Keratinocyte (primary cell): Measurements from ENCODE around the gene FBXO44. TPM values are rescaled to one million over a fixed set of nuclear protein-coding genes. Genes with fewer than 3 reads are reported as not detected.

Experiments used
- DNase-seq: peaks from one replicate; pipeline ENCODE4 v3.0.0-alpha.2; 2011; ENCODE audit warnings: low read depth, missing footprints, low spot score
- FAIRE-seq: peaks from 2 replicates; lab custom pipeline; 2011; peaks lifted over from hg19 to GRCh38; lab: Jason Lieb, UNC
- H2AFZ ChIP-seq: 2 replicates; pipeline ENCODE4 v1.6.0; 2012; ENCODE audit warnings: low read length, control low read depth, inconsistent platforms; ENCODE audit not compliant: control insufficient read depth
- H3K27ac ChIP-seq: 2 replicates; pipeline ENCODE4 v1.5.1; 2011; ENCODE audit warnings: low read length; ENCODE audit not compliant: control insufficient read depth, insufficient read depth
- H3K27me3 ChIP-seq: 3 replicates; pipeline ENCODE4 v1.6.0; 2011; ENCODE audit warnings: low read length; ENCODE audit not compliant: control insufficient read depth, insufficient read depth; ENCODE audit errors: extremely low read depth
- H3K36me3 ChIP-seq, 2 experiments: 2 replicates in 1 of 2; 3 replicates in 1 of 2; pipeline ENCODE4 v1.5.1; 2011; ENCODE audit warnings: low read length in 2 of 2, mild to moderate bottlenecking in 1 of 2; ENCODE audit not compliant: control insufficient read depth in 2 of 2, insufficient read depth in 2 of 2; ENCODE audit errors: extremely low read depth in 1 of 2
- H3K4me1 ChIP-seq: 3 replicates; pipeline ENCODE4 v1.5.1; 2011; ENCODE audit warnings: low read length; ENCODE audit not compliant: control insufficient read depth, insufficient read depth; ENCODE audit errors: extremely low read depth
- H3K4me2 ChIP-seq: 3 replicates; pipeline ENCODE4 v1.6.0; 2011; ENCODE audit warnings: low read depth, low read length; ENCODE audit not compliant: control insufficient read depth, insufficient read depth; ENCODE audit errors: extremely low read depth
- H3K4me3 ChIP-seq, 3 experiments: fragments of 200-600 bp in 1 of 3; sonication (generic) in 1 of 3; 2 replicates in 2 of 3; 3 replicates in 1 of 3; pipeline ENCODE4 v1.5.1; 2011 to 2016; ENCODE audit warnings: low read length in 3 of 3, mild to moderate bottlenecking in 3 of 3, control low read depth in 2 of 3, inconsistent platforms in 1 of 3, low read depth in 1 of 3, mixed read lengths in 1 of 3, mixed run types in 1 of 3, moderate library complexity in 1 of 3; ENCODE audit not compliant: control insufficient read depth in 2 of 3, insufficient read depth in 2 of 3; ENCODE audit errors: extremely low read depth in 1 of 3
- H3K79me2 ChIP-seq: 2 replicates; pipeline ENCODE4 v1.6.0; 2012; ENCODE audit warnings: low read length; ENCODE audit not compliant: control insufficient read depth, insufficient read depth
- H3K9ac ChIP-seq: 3 replicates; pipeline ENCODE4 v1.6.0; 2011; ENCODE audit warnings: low read length; ENCODE audit not compliant: control insufficient read depth, insufficient read depth; ENCODE audit errors: extremely low read depth
- H3K9me1 ChIP-seq: 3 replicates; pipeline ENCODE4 v1.6.0; 2011; ENCODE audit warnings: low read length; ENCODE audit not compliant: control insufficient read depth, insufficient read depth; ENCODE audit errors: extremely low read depth
- H3K9me3 ChIP-seq: 2 replicates; pipeline ENCODE4 v1.5.1; 2012; ENCODE audit warnings: low read depth, low read length; ENCODE audit not compliant: control insufficient read depth
- H4K20me1 ChIP-seq: 3 replicates; pipeline ENCODE4 v1.6.0; 2011; ENCODE audit warnings: low read length; ENCODE audit not compliant: control insufficient read depth, insufficient read depth; ENCODE audit errors: extremely low read depth
- EZH2 ChIP-seq: IDR thresholded peaks from one replicate; pipeline ENCODE4 v1.6.1; 2012; ENCODE audit warnings: inconsistent platforms, mild to moderate bottlenecking, low read length, moderate library complexity
- dilution Hi-C: fragments of 300-500 bp; cut with MboI; formaldehyde crosslinking; loops from one replicate; pipeline ENCODE4 v1.7.0; 2020; ENCODE audit warnings: low sequenced_read_pairs; ENCODE audit not compliant: extremely low pct_ligation_motif_present
- polyA plus RNA-seq, 5 experiments: library from polyadenylated mRNA; depleted of rRNA in 3 of 5; stranded (reverse) in 3 of 5; stranded (forward) in 1 of 5; unstranded in 1 of 5; fragments of >200 nt; gene quantifications; 1 replicate in 1 of 5; 2 replicates in 3 of 5; 3 replicates in 1 of 5; pipeline versions ENCODE4 v1.2.1 to v1.2.3, GENCODE V29; 2011 to 2012; ENCODE audit warnings: missing spikeins in 2 of 5, low read depth in 1 of 5, low replicate concordance in 1 of 5
- TF ChIP-seq, protein P1 (sequence below), 3 experiments: IDR thresholded peaks in 1 of 3; conservative IDR thresholded peaks in 1 of 3; optimal IDR thresholded peaks in 1 of 3; 2 replicates in 2 of 3; 3 replicates in 1 of 3; pipeline versions ENCODE3 to v1.5.1; 2011; ENCODE audit warnings: low read length in 3 of 3, mild to moderate bottlenecking in 3 of 3, moderate library complexity in 2 of 3, control low read depth in 1 of 3, inconsistent platforms in 1 of 3; ENCODE audit not compliant: insufficient read depth in 2 of 3; ENCODE audit errors: extremely low read depth in 1 of 3

FBXO44 gene
- polyA plus RNA-seq, 1 donor (not counting 4 experiments of a cell fraction or from before 2014, with no cell fraction given), result 23.1 TPM

DNA sequence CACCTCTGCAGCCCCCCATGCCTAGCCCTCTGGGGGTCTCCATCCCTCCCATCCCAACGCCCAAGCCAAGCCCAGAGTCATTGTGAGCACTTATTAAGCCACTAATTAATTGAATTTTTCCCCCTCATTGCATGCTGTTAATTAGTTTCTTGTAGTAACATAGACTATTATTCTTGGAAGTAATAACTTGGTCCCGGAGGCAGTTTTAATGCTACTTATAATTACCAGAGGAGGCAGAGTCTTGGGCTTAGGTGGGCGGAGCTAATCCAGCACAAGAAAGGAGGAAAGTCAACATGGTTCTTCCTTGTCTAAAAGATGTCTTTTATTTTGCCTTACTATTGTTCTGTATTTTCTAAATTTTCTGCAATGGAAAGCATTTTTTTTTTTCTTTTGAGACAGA lies 28.1 kb upstream of the FBXO44 start:
- peaks cover 3% of the 10 kb centered on the region for H3K27me3 ChIP-seq

DNA sequence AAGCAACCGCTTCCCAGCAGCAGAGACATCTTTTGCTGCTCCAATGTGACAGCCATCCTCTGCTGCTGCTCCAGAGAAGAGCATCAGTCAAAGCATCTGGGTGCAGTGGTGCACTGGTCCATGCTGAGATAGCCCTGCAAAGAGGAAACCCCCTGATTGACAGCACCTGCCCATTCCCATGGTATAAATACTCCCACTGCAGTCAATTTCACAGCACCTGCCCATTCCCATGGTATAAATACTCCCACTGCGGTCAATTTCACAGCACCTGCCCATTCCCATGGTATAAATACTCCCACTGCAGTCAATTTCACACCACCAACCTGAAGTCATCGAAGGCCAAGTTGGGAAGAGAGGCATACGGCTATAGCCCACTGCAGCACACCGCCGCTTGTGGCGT lies 25.9 kb upstream of the FBXO44 start:
- no peak for TF ChIP-seq EZH2
- TF ChIP-seq, protein P1, sequence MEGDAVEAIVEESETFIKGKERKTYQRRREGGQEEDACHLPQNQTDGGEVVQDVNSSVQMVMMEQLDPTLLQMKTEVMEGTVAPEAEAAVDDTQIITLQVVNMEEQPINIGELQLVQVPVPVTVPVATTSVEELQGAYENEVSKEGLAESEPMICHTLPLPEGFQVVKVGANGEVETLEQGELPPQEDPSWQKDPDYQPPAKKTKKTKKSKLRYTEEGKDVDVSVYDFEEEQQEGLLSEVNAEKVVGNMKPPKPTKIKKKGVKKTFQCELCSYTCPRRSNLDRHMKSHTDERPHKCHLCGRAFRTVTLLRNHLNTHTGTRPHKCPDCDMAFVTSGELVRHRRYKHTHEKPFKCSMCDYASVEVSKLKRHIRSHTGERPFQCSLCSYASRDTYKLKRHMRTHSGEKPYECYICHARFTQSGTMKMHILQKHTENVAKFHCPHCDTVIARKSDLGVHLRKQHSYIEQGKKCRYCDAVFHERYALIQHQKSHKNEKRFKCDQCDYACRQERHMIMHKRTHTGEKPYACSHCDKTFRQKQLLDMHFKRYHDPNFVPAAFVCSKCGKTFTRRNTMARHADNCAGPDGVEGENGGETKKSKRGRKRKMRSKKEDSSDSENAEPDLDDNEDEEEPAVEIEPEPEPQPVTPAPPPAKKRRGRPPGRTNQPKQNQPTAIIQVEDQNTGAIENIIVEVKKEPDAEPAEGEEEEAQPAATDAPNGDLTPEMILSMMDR (optimal IDR thresholded peaks at IDR 0.05 in 1 of 3, IDR thresholded peaks at IDR 0.05 in 1 of 3, conservative IDR thresholded peaks at IDR 0.05 in 1 of 3; ENCODE audit: extremely low read depth in 1 of 3, insufficient read depth in 2 of 3, low read length in 3 of 3), result no peak
- peaks cover 3% of the 10 kb centered on the region for H3K27me3 ChIP-seq
- H3K4me1 ChIP-seq, result no peaks in the 10 kb centered on the region
- H3K36me3 ChIP-seq, result no peaks in the 10 kb centered on the region
- H3K9me1 ChIP-seq, result no peaks in the 10 kb centered on the region
- no peak overlapping the region for H3K9ac ChIP-seq
- H3K4me2 ChIP-seq, result no peak overlapping the region
- FAIRE-seq (no peak), DNase-seq (no peak)
- H2AFZ ChIP-seq, result no peak overlapping the region
- H3K9me3 ChIP-seq, result no peaks in the 10 kb centered on the region
- H4K20me1 ChIP-seq, result no peaks in the 10 kb centered on the region
- no peak overlapping the region for H3K4me3 ChIP-seq
- H3K79me2 ChIP-seq, result no peaks in the 10 kb centered on the region
- dilution Hi-C loops, result no loop called here
- no peak overlapping the region for H3K27ac ChIP-seq

More for the DNA sequence above, 28.1 kb upstream of the FBXO44 start:
- Histone ChIP-seq H3K79me2 (no peaks in the 10 kb centered on the region), H3K9me1 (no peaks in the 10 kb centered on the region), H3K4me3 (no peak overlapping the region), H3K9me3 (no peaks in the 10 kb centered on the region), H3K27ac (no peak overlapping the region), H2AFZ (no peak overlapping the region), H3K9ac (no peak overlapping the region), H3K4me2 (no peak overlapping the region), H3K4me1 (no peaks in the 10 kb centered on the region), H3K36me3 (no peaks in the 10 kb centered on the region), H4K20me1 (no peaks in the 10 kb centered on the region)
- dilution Hi-C loops, result no loop called here
- DNase-seq, result no peak
- TF ChIP-seq, protein P1 (optimal IDR thresholded peaks at IDR 0.05 in 1 of 3, IDR thresholded peaks at IDR 0.05 in 1 of 3, conservative IDR thresholded peaks at IDR 0.05 in 1 of 3; ENCODE audit: extremely low read depth in 1 of 3, insufficient read depth in 2 of 3, low read length in 3 of 3), result no peak
- TF ChIP-seq EZH2, result no peak
- no peak for FAIRE-seq
